HCT116 (cell line): Measurements from ENCODE around the gene CAMK2G. TPM values are rescaled to one million over a fixed set of nuclear protein-coding genes. Genes with fewer than 3 reads are reported as not detected.

Source experiments
- ATAC-seq: fragments of 200-7000 bp; cut with Tn5 transposase; 2 replicates; pipeline ENCODE4 v1.9.1; 2020; ENCODE audit warnings: mild to moderate bottlenecking, moderate library complexity
- BruUV-seq: library from RNA; stranded (reverse); fragments of 400-500 nt; replicated peaks from 2 replicates; lab custom pipeline; 2021; lab: Mats Ljungman, UMichigan
- CTCF ChIA-PET: fragments of 300-600 bp; sonication (Branson Sonifier 250); formaldehyde crosslinking; loops from one replicate; lab custom pipeline; 2021; ENCODE audit warnings: antibody characterized with exemption; lab: Charles Lee
- POLR2A ChIA-PET: fragments of 300-600, 350-600 bp; sonication (Branson Sonifier 250); formaldehyde crosslinking; loops from one replicate; lab custom pipeline; 2021; ENCODE audit warnings: antibody characterized with exemption; lab: Charles Lee
- RAD21 ChIA-PET, 2 experiments: fragments of 300-600 bp; sonication (Branson Sonifier 250); formaldehyde crosslinking; loops; one replicate each; lab custom pipeline; 2023; ENCODE audit warnings: low total read pairs in 2 of 2; ENCODE audit not compliant: uncharacterized antibody in 2 of 2, unreplicated experiment in 2 of 2, low non-redundant PET in 1 of 2; lab: Charles Lee
- DNase-seq: peaks from one replicate; pipeline ENCODE4 v3.0.0-alpha.2; 2010; ENCODE audit warnings: low read depth, low spot score
- H2AFZ ChIP-seq: fragments of 200-600 bp; shearing (Covaris generic), sonication (generic); 2 replicates; pipeline ENCODE4 v1.6.1; 2017; ENCODE audit warnings: low read depth, mixed run types, mixed read lengths, antibody characterized with exemption, low read length; ENCODE audit not compliant: poor library complexity, severe bottlenecking
- H3K27ac ChIP-seq: 2 replicates; pipeline ENCODE4 v1.5.1; 2012; ENCODE audit warnings: low read depth, low read length
- H3K27me3 ChIP-seq: fragments of 200-600 bp; sonication (generic); 2 replicates; pipeline ENCODE4 v1.6.1; 2016; ENCODE audit warnings: mixed run types, low read length, mixed read lengths; ENCODE audit not compliant: insufficient read depth
- H3K36me3 ChIP-seq, 2 experiments: fragments of 200-500 bp in 1 of 2; fragments of 200-600 bp in 1 of 2; sonication (Bioruptor generic) in 1 of 2; sonication (generic) in 1 of 2; 2 replicates each; pipeline versions ENCODE4 v1.5.1 to v1.6.1; 2014 to 2016; ENCODE audit warnings: low read length in 2 of 2, inconsistent platforms in 1 of 2, mixed read lengths in 1 of 2, mixed run types in 1 of 2; ENCODE audit not compliant: insufficient read depth in 2 of 2, control insufficient read depth in 1 of 2
- H3K4me1 ChIP-seq, 2 experiments: fragments of 200-600 bp in 1 of 2; sonication (generic) in 1 of 2; 2 replicates each; pipeline versions ENCODE4 v1.5.1 to v1.6.1; 2012 to 2017; ENCODE audit warnings: low read length in 2 of 2, inconsistent platforms in 1 of 2, mild to moderate bottlenecking in 1 of 2, mixed read lengths in 1 of 2, mixed run types in 1 of 2, moderate library complexity in 1 of 2; ENCODE audit not compliant: insufficient read depth in 2 of 2, control insufficient read depth in 1 of 2
- H3K4me2 ChIP-seq: fragments of 200-600 bp; sonication (generic); 2 replicates; pipeline ENCODE4 v1.6.1; 2017; ENCODE audit warnings: mixed run types, low read length, mixed read lengths
- H3K4me3 ChIP-seq, 2 experiments: fragments of 200-600 bp in 1 of 2; sonication (generic) in 1 of 2; replicated peaks in 1 of 2; 2 replicates each; pipeline ENCODE4 v1.5.1; 2011 to 2016; ENCODE audit warnings: low read length in 2 of 2, control low read depth in 1 of 2, low read depth in 1 of 2, mild to moderate bottlenecking in 1 of 2, mixed read lengths in 1 of 2, mixed run types in 1 of 2
- H3K79me2 ChIP-seq: fragments of 200-600 bp; sonication (generic); 2 replicates; pipeline ENCODE4 v1.6.1; 2017; ENCODE audit warnings: mild to moderate bottlenecking, mixed run types, low read length, moderate library complexity, mixed read lengths; ENCODE audit not compliant: insufficient read depth
- H3K9ac ChIP-seq: fragments of 200-600 bp; sonication (generic); 2 replicates; pipeline ENCODE4 v1.6.1; 2016; ENCODE audit warnings: low read length, mixed read lengths
- H3K9me2 ChIP-seq: fragments of 200-600 bp; sonication (generic), shearing (Covaris generic); 2 replicates; pipeline ENCODE4 v1.6.1; 2017; ENCODE audit warnings: mixed run types, mild to moderate bottlenecking, moderate library complexity; ENCODE audit not compliant: insufficient read depth
- H3K9me3 ChIP-seq, 2 experiments: fragments of 200-500 bp in 1 of 2; fragments of 200-600 bp in 1 of 2; sonication (Bioruptor generic) in 1 of 2; sonication (generic) in 1 of 2; 2 replicates each; pipeline ENCODE4 v1.6.1; 2014 to 2017; ENCODE audit warnings: low read length in 2 of 2, mixed read lengths in 2 of 2, inconsistent platforms in 1 of 2, low read depth in 1 of 2, mild to moderate bottlenecking in 1 of 2, mixed run types in 1 of 2, moderate library complexity in 1 of 2; ENCODE audit not compliant: control insufficient read depth in 1 of 2, insufficient read depth in 1 of 2
- H4K20me1 ChIP-seq: fragments of 200-600 bp; sonication (generic), shearing (Covaris generic); 2 replicates; pipeline ENCODE4 v1.6.1; 2017; ENCODE audit warnings: mixed run types, mild to moderate bottlenecking, moderate library complexity; ENCODE audit not compliant: insufficient read depth
- CBX3 ChIP-seq: IDR thresholded peaks from 2 replicates; pipeline ENCODE4 v1.6.1; 2012; ENCODE audit warnings: low read depth
- CEBPB ChIP-seq: IDR thresholded peaks from 2 replicates; pipeline ENCODE4 v1.6.1; 2012; ENCODE audit warnings: low read depth
- CTCF ChIP-seq, 3 experiments: fragments of 200-600 bp in 1 of 3; sonication (generic) in 1 of 3; IDR thresholded peaks in 2 of 3; conservative IDR thresholded peaks in 1 of 3; 2 replicates each; pipeline ENCODE4 v1.5.1; 2012 to 2017; ENCODE audit warnings: low read depth in 2 of 3, low read length in 2 of 3, antibody characterized with exemption in 1 of 3, borderline replicate concordance in 1 of 3, control low read depth in 1 of 3, mild to moderate bottlenecking in 1 of 3, mixed read lengths in 1 of 3, mixed run types in 1 of 3, moderate library complexity in 1 of 3; ENCODE audit not compliant: insufficient read depth in 1 of 3
- ELF1 ChIP-seq: IDR thresholded peaks from 2 replicates; pipeline ENCODE4 v1.6.1; 2012; ENCODE audit warnings: low read depth, borderline replicate concordance
- FOSL1 ChIP-seq: IDR thresholded peaks from 2 replicates; pipeline ENCODE4 v1.6.1; 2012; ENCODE audit warnings: low read depth
- JUND ChIP-seq: IDR thresholded peaks from 2 replicates; pipeline ENCODE4 v1.6.1; 2012
- POLR2A ChIP-seq: IDR thresholded peaks from 2 replicates; pipeline ENCODE4 v1.7.0; 2011; ENCODE audit warnings: borderline replicate concordance; ENCODE audit not compliant: insufficient read depth, insufficient read length; ENCODE audit errors: extremely low read depth
- POLR2AphosphoS5 ChIP-seq: IDR thresholded peaks from 2 replicates; pipeline ENCODE4 v1.6.1; 2011; ENCODE audit warnings: mild to moderate bottlenecking, low read depth, low read length, moderate library complexity
- REST ChIP-seq: IDR thresholded peaks from 2 replicates; pipeline ENCODE4 v1.6.1; 2012; ENCODE audit warnings: low read depth
- SIN3A ChIP-seq: IDR thresholded peaks from 2 replicates; pipeline ENCODE4 v1.6.1; 2012; ENCODE audit warnings: low read depth
- TCF7L2 ChIP-seq: IDR thresholded peaks from 2 replicates; pipeline ENCODE4 v1.7.0; 2011; ENCODE audit warnings: borderline replicate concordance, inconsistent platforms; ENCODE audit not compliant: insufficient read depth, insufficient read length; ENCODE audit errors: extremely low read depth
- intact Hi-C: fragments of 100-400 bp; cut with micrococcal nuclease; formaldehyde crosslinking; loops from 2 replicates; pipeline ENCODE4 v1.10.0; 2022
- total RNA-seq: library from RNA; stranded (reverse); gene quantifications from one replicate; pipeline ENCODE4 v1.2.1, GENCODE V29; 2021; ENCODE audit not compliant: unreplicated experiment

Gene CAMK2G
- total RNA-seq, 1 experiment from 2014 or later = 28.3 TPM

- Histone ChIP-seq H3K4me3 (peak overlapping the region; percentile 66 to 83), H3K4me1 (peaks cover 9 to 25% of the 10 kb centered on the region in 2 experiments), H3K9ac (peak overlapping the region; percentile 86), H2AFZ (peak overlapping the region; percentile 48), H3K9me3 (no peaks in the 10 kb centered on the region), H3K27me3 (no peaks in the 10 kb centered on the region), H3K79me2 (peaks cover 36% of the 10 kb centered on the region)
- intact Hi-C loops = loop anchor here (1.0 to 5.0 kb wide), 2 partner anchors 10 to 106 kb away; no protein-coding TSS in a partner anchor
- peak; percentile 48 for DNase-seq
- POLR2A ChIA-PET = interaction anchor here (1.2 to 2.5 kb wide), 5 partner anchors 9 to 108 kb away, joined by 3 to 27 read pairs (median 4); partner anchors contain the start of genes CHCHD1 and SEC24C
- RAD21 ChIA-PET = no interaction called here
- peak; percentile 68 for ATAC-seq
- no peak for TF ChIP-seq FOSL1
- TF ChIP-seq CTCF (IDR thresholded peaks at IDR 0.05 in 2 of 3, conservative IDR thresholded peaks at IDR 0.05 in 1 of 3; ENCODE audit: borderline replicate concordance in 1 of 3, insufficient read depth in 1 of 3, low read depth in 2 of 3, low read length in 2 of 3) = peak in 1 of 3 experiments; percentile 25; a peak in 1 of 6 replicates
- TF ChIP-seq, all 23 proteins: peak for 1
- CTCF ChIA-PET = interaction anchor here (0.9 to 1.8 kb wide), 3 partner anchors 8 to 108 kb away, joined by 3 to 7 read pairs (median 3); partner anchors contain the start of gene SEC24C
- BruUV-seq = TSS peak; percentile 50
- H3K9me2 ChIP-seq = no peaks in the 10 kb centered on the region
- H4K20me1 ChIP-seq = no peaks in the 10 kb centered on the region
- H3K27ac ChIP-seq = peak overlapping the region; percentile 97
- peaks cover 27 to 41% of the 10 kb centered on the region in 2 experiments for H3K36me3 ChIP-seq
- peak overlapping the region; percentile 77 for H3K4me2 ChIP-seq
Measured at GRCh38 chr10:73771722-73772280, 102.6 kb downstream of the CAMK2G start.

- ATAC-seq (no peak), DNase-seq (no peak)
- ChIA-PET CTCF (no interaction called here), POLR2A (no interaction called here), RAD21 (no interaction called here)
- BruUV-seq = no TSS peak
- peaks cover 13% of the 10 kb centered on the region for H3K79me2 ChIP-seq
- peaks cover 9 to 21% of the 10 kb centered on the region in 2 experiments for H3K4me1 ChIP-seq
- H3K9me3 ChIP-seq = no peaks in the 10 kb centered on the region
- H3K9me2 ChIP-seq = no peaks in the 10 kb centered on the region
- H3K27me3 ChIP-seq = no peaks in the 10 kb centered on the region
- no peak overlapping the region for H2AFZ ChIP-seq
- H3K4me3 ChIP-seq = no peak overlapping the region
- no peak overlapping the region for H3K9ac ChIP-seq
- TF ChIP-seq POLR2AphosphoS5 (no peak), POLR2A (no peak), ELF1 (no peak), CBX3 (no peak), CEBPB (no peak), TCF7L2 (no peak), REST (no peak), JUND (no peak), SIN3A (no peak)
- H4K20me1 ChIP-seq = no peaks in the 10 kb centered on the region
- peaks cover 35 to 53% of the 10 kb centered on the region in 2 experiments for H3K36me3 ChIP-seq
- H3K27ac ChIP-seq = no peak overlapping the region
- intact Hi-C loops = no loop called here
- no peak overlapping the region for H3K4me2 ChIP-seq
Measured at GRCh38 chr10:73769396-73769795, 105.0 kb downstream of the CAMK2G start.
